NCI-H2227 treated with DMSO at 0.1 percent for 48 hours (cell line): ENCODE data around the gene TSHZ2.

ENCODE experiments used
- DNase-seq: peaks from one replicate; lab custom pipeline; 2025; lab: John Stamatoyannopoulos, UW

The TSHZ2 gene

DNA sequence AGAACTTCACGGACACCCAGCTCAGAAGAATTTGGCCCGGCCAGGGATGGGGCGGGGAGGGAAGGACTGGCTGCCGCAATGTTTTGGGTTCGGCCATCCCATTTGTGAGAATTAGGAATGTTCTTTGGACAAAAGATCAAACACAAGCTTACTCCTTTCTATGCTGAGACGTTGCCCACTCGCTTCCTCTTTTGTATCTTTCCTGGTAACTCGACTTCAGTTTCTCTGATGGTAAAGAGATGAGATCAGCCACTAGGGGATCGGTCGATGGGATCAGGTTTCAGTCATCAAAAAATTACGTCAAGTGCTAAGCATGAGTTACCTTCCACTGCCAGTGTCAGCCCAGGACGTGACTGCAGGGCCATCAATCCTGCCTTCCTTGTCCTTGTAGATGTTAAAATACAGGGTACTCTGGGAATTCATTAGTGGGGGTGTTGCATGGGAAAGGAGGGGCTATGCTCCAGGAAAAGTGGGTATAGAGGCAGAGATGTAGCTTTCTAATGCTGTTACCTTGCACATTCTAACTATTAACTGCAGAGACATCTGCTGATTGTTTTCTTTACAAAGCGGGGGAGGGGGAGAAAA is 190.2 kb downstream of the TSHZ2 start:
- DNase-seq: no peak

DNA sequence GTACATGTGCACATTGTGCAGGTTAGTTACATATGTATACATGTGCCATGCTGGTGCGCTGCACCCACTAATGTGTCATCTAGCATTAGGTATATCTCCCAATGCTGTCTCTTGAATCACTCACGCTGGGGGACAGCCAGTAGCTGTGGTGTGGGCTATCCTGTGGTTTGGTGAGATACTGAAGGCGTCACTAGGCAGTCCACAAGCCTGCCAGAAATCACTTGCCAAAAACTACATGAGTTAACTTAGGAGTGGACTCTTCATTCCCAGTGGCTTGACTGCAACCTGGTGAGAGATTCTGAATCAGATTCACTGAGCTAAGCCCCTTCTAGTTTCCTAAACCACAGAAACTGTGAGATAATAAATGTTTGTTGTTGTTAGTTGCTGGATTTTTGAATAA is 191.3 kb downstream of the TSHZ2 start:
- no peak for DNase-seq

- DNase-seq: no peak
These were observed 191.9 kb downstream of the TSHZ2 start for GRCh38 chr20:53164072-53164471.

DNA sequence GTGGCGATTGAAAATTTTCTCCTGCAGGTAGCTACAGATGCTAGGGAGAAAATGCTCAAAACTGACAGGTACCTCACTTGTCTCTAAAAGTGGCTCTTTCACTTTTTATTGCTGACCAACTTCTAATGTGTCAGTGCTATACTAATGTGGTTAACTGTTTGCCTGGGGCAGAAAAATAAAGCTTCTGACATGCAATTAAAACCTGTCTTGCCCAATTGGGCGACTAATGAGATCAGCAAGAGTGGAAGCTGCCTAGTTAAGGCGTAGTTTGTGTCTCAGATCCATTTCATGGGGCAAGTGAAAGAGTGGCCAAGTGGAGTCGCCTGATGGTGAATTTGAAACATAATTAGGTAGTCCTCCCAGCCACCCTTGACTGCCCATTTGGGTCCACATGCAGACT is 193.3 kb downstream of the TSHZ2 start:
- DNase-seq: no peak

- no peak for DNase-seq
These were observed 196.3 kb downstream of the TSHZ2 start for GRCh38 chr20:53168491-53168890.

DNA sequence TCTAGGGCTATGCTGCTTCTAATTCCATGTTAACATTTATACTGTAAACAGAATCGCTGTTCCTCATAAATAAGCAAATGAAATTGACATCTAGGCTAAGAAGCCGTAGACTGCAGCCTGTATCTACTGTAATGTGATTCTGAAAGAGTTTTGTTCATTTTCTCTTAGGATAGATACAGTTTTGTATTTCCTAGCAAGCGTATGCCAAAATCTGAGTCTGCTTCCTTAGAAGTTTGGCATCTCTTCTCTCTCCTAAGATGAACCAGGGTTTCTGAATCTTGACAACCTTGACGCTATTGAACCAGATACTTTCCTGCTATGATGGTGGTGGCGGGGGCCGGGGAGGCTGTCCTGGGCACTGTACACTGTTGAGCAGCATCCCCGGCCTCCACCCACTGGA is 198.0 kb downstream of the TSHZ2 start:
- no peak for DNase-seq

DNA sequence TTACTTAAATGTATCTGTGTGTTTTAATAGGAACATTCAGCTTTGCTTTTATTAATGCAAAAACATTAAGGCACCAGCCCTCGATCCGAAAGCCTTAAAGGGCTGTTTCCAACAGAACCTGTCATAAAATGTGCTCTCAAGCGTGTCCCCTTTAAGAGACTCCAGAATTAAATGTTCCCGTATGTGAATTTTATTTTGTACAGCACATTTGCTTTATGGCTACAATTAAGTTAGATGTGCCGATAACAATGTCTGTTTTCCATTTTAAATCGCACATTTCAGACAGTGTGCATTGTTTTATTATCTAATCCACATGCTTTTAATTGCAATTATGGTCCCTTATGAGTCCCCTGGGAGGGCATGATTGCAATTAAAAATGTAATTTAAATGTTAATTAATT is 198.9 kb downstream of the TSHZ2 start:
- no peak for DNase-seq

DNA sequence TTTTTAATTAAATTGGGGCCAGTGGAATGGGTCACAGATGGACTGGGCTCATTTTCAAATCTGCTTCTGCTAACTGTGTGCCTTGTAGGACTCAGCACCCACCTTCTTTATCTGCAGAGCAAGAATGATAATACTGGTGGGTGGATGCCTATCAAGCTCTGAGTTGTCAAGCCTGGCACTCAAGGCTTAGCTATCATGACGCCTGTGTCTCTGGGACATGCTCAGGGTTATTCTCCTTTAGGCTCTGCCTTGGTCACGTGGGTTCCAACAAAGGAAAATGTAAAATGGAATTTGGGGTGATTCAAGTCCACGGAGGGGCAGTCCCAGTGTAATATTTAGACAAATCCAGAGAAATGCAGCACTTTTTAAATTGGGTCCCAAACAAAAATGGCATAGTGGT is 202.3 kb downstream of the TSHZ2 start:
- no peak for DNase-seq

GRCh38 chr20:53175135-53175780 is 203.1 kb downstream of the TSHZ2 start:
- no peak for DNase-seq

DNA sequence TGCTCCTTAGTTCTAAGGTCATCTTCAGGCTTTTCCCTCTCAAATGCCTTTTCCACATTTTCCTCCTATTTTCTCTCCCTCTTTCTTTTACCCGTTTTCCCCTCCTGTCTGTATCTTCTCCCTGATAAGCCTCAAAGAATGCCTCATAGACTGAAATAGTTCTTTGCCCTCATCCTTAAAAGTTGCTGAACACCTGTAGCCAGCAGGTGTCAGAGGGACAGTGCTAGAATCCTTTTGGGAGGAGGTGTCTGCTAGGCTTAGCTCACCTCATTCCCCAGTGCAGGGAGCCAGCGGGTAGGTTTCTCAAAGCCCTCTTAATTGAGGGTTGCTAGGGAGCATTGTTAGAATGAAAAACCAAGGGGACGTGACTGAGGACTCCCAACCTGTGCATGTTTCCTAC is 204.0 kb downstream of the TSHZ2 start:
- no peak for DNase-seq

DNA sequence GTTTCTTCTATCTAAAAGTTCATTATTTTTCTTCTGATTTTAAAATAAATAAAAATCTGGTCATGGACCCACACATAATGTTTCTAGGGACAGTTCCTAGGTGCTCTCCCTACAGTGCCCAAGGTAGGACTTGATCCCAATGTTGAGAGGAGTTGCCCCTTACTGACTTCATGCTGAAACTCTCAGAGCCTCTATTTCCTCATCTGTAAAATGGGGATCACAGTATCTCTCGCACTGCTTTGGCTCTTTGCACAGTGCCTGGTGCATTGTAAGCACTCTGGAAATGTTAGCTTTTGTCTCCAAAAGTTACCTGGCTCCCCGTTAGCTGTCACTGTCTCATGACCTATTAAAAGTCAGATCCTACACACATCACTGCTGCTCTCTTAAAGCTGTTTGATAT is 205.5 kb downstream of the TSHZ2 start:
- no peak for DNase-seq

- DNase-seq: no peak
These were observed 207.6 kb downstream of the TSHZ2 start for GRCh38 chr20:53179749-53180148.

DNA sequence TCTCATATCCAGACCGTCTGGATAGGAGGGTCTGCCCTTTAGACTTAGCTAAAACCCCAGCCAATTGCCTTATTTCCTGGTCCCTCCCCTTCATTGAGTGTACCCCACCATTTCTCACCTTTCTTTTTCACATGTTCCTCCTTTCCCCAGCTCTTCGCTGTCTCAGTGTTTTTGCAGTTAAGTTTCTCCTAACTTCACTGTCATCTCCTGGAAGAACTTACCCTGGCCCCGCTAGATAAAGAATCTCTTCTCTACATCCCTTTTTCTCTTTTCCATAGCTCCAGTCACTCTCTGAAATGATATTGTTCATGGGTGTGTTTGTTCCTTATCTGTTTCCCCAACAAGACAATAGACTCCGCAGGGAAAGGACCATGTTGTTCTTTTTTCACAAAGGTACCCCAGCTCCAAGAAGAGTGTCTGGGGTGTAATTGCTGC is 208.8 kb downstream of the TSHZ2 start:
- DNase-seq: no peak

- DNase-seq: no peak
These were observed 209.8 kb downstream of the TSHZ2 start for GRCh38 chr20:53181866-53182376.

GRCh38 chr20:53183181-53183580 is 211.0 kb downstream of the TSHZ2 start:
- DNase-seq: no peak

- no peak for DNase-seq
These were observed 214.5 kb downstream of the TSHZ2 start for GRCh38 chr20:53186635-53187034.

DNA sequence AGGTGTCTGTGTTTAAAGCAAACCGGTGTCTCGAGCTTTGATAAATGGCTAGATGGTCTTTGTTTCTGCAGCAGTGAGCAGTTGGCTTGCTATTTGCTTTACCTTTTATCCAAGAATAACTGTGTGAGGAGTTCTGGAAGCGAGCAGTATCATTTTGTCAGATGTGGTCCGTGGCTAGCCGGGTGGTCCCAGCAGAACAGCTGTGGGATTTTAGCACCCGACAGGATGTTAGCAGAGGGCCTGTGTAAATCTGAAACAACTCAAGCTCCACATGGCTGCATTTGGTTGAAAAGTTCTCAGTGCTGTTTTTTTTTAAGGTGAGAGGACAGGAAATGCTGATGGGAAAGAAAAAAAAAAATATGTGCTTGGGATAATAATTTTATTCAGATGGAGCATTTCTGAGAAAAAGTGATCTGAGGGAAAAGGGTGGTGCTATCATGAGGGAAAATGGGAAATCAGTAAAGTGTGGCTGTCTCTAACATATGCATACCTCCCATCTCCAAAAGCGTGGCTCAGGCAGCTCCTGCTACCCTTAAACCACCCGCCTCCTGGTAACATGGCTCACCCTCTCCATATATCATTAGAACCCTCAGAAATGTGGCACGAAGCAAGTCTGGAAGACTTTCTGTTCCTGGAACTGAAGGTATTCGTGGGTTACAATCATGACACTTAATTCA is 215.4 kb downstream of the TSHZ2 start:
- no peak for DNase-seq

DNA sequence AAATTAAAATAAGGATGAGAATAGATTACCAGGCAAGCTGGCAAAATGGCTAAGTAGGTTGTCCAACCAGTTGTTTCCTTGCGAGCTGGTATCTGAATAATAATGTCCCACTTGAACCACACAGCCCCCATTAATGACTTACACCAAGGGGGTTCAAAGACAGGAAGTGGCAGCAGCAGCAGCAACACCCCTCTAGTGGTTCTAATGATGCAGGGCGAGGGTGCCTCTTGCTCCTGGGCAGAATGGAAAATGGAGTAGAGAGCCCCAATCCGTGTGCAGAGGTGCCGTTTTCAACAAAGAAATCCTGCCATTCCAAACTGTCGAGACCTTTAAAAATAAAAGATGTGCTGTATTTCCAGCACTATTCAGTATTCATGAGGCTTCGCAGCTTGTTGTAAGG is 218.1 kb downstream of the TSHZ2 start:
- DNase-seq: no peak

DNA sequence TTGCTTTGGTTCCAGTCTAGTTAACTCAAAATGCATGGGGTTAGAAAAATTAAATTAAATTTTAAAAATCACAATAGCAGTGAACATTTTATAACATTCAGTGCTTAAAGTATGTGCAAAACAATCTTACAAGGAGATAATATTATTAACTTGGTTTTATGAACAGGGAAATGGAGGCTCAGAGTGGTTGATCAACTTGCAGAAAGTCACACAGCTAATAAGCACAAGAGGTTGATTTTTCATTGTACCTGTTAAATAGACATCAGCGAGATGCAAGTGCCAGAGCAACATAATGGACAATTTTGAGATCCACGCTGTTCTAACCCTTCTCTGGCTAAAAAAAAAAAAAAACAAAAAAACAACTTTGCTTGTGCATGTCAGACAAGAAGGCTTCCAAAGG is 219.8 kb downstream of the TSHZ2 start:
- DNase-seq: no peak

- DNase-seq: no peak
These were observed 222.4 kb downstream of the TSHZ2 start for GRCh38 chr20:53194306-53195290.

DNA sequence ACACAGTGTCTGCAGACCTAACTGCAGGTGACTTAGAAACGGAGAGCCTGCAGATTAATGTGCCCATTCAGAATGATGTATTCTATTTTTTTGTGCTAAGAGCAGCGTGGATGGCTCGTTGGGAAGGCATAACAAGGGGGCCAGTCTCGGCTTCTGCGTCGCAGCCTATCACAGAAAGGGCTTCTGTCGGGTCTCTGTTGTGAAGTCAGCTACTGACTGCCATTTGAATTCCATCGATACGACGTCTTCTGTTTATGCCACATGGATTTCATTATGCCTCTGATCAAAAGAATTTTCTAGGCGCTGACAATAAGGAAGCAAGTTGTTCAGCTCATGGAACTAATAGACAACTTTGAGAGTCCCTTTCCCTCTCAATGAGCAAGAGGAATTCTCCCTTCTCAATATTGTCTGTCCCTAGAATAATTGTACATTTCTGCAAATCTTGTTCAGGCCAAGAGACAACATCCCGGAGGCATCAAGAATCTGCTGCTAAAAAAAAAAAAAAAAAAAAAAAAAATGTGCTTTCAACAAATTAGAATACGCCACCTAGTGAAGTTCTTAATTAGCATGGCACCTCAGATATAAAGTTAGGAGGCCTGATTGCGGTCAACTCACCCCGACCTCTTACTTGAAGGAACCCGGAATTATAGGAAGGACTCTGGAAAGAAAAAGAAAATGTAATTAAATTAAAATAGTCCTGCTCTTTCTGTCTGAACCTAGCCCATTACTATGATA is 223.9 kb downstream of the TSHZ2 start:
- no peak for DNase-seq

DNA sequence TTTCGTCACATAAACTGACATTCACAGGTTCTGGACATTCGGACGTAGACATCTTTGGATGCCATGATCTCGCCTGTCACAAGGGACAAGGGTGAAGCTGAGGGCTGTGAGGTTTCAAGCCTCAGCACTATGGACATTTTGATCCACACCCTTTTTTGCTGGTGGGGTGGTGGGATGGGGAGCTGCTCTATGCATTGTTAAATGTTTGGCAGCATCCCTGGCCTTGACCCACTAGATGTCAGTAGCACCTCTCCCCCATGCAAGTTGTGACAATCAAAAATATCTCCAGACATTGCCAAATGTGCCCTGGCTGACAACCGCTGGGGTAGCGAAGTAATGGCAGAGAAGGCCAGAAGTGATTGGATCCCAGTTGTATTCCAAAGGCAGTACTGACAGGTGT is 229.4 kb downstream of the TSHZ2 start:
- DNase-seq: no peak
